Activated T-helper 17 cell treated with anti-CD3 and anti-CD28 coated beads, Interleukin-2, amount 50 U/mL, for 72 hours (primary cell): Measurements from ENCODE around the gene AQP5. TPM values are rescaled to one million over a fixed set of nuclear protein-coding genes. Genes with fewer than 3 reads are reported as not detected.

Experiments
- ATAC-seq: fragments of 150-1000 bp; cut with Tn5 transposase; replicated peaks from 2 replicates; pipeline ENCODE4 v1.10.0; 2021; ENCODE audit warnings: mild to moderate bottlenecking, moderate library complexity
- H3K27ac Mint-ChIP-seq: one replicate; pipeline ENCODE4 v1.8.0; 2022; ENCODE audit warnings: mixed read lengths
- H3K27me3 Mint-ChIP-seq: one replicate; pipeline ENCODE4 v1.8.0; 2022; ENCODE audit warnings: mixed read lengths
- H3K36me3 Mint-ChIP-seq: one replicate; pipeline ENCODE4 v1.8.0; 2022; ENCODE audit warnings: low read depth, mild to moderate bottlenecking, mixed read lengths
- H3K4me1 Mint-ChIP-seq: one replicate; pipeline ENCODE4 v1.8.0; 2022; ENCODE audit warnings: mixed read lengths
- H3K4me3 Mint-ChIP-seq: one replicate; pipeline ENCODE4 v1.8.0; 2022; ENCODE audit warnings: mild to moderate bottlenecking, mixed read lengths
- H3K9me3 Mint-ChIP-seq: one replicate; pipeline ENCODE4 v1.8.0; 2022; ENCODE audit warnings: mixed read lengths
- total RNA-seq, 2 donors: library from RNA; stranded (reverse); gene quantifications; one replicate each; pipeline ENCODE4 v1.2.3, GENCODE V29; 2022

AQP5 gene
- not detected for total RNA-seq

GRCh38 chr12:49961111-49961922, at the start of gene AQP5:
Gene AQP5, plus strand, starts transcription at chr12:49961872. Its CDS starts 146 bp downstream, at chr12:49962018.
- Mint-ChIP-seq H3K27me3 (peaks cover 68% of the 10 kb centered on the region), H3K4me3 (peak within 1 kb of the TSS; percentile 51), H3K36me3 (peaks cover 8% of the 10 kb centered on the region), H3K9me3 (no peaks in the 10 kb centered on the region), H3K4me1 (peaks cover 8% of the 10 kb centered on the region), H3K27ac (no peak within 1 kb of the TSS)
- peak; percentile 18 for ATAC-seq

- H3K36me3 Mint-ChIP-seq = no peaks in the 10 kb centered on the region
- H3K27me3 Mint-ChIP-seq = peaks cover 7% of the 10 kb centered on the region
- no peak for ATAC-seq
- no peak overlapping the region for H3K27ac Mint-ChIP-seq
- no peak overlapping the region for H3K4me3 Mint-ChIP-seq
- no peaks in the 10 kb centered on the region for H3K4me1 Mint-ChIP-seq
- H3K9me3 Mint-ChIP-seq = no peaks in the 10 kb centered on the region
These were observed 49.1 kb upstream of the AQP5 start for GRCh38 chr12:49912345-49913255.

GRCh38 chr12:49916129-49916919, 45.3 kb upstream of the AQP5 start:
- no peak overlapping the region for H3K4me3 Mint-ChIP-seq
- ATAC-seq = no peak
- H3K4me1 Mint-ChIP-seq = no peaks in the 10 kb centered on the region
- no peaks in the 10 kb centered on the region for H3K36me3 Mint-ChIP-seq
- H3K27me3 Mint-ChIP-seq = peaks cover 7% of the 10 kb centered on the region
- no peak overlapping the region for H3K27ac Mint-ChIP-seq
- no peaks in the 10 kb centered on the region for H3K9me3 Mint-ChIP-seq

- Mint-ChIP-seq H3K4me3 (no peak overlapping the region), H3K9me3 (no peaks in the 10 kb centered on the region), H3K27me3 (peaks cover 7% of the 10 kb centered on the region), H3K36me3 (no peaks in the 10 kb centered on the region), H3K4me1 (no peaks in the 10 kb centered on the region), H3K27ac (no peak overlapping the region)
- no peak for ATAC-seq
These were observed 44.4 kb upstream of the AQP5 start for GRCh38 chr12:49917166-49917787.

GRCh38 chr12:49917788-49918173, 43.9 kb upstream of the AQP5 start:
- H3K27ac Mint-ChIP-seq = no peak overlapping the region
- H3K27me3 Mint-ChIP-seq = peaks cover 7% of the 10 kb centered on the region
- no peak for ATAC-seq
- H3K36me3 Mint-ChIP-seq = no peaks in the 10 kb centered on the region
- no peak overlapping the region for H3K4me3 Mint-ChIP-seq
- no peaks in the 10 kb centered on the region for H3K4me1 Mint-ChIP-seq
- H3K9me3 Mint-ChIP-seq = no peaks in the 10 kb centered on the region

- H3K36me3 Mint-ChIP-seq = no peaks in the 10 kb centered on the region
- no peak overlapping the region for H3K4me3 Mint-ChIP-seq
These were observed 41.3 kb upstream of the AQP5 start for GRCh38 chr12:49920241-49920914.

GRCh38 chr12:49920915-49921286, 40.8 kb upstream of the AQP5 start:
- no peaks in the 10 kb centered on the region for H3K4me1 Mint-ChIP-seq
- no peak overlapping the region for H3K27ac Mint-ChIP-seq
- H3K27me3 Mint-ChIP-seq = peaks cover 3% of the 10 kb centered on the region
- H3K36me3 Mint-ChIP-seq = no peaks in the 10 kb centered on the region
- H3K4me3 Mint-ChIP-seq = no peak overlapping the region
- H3K9me3 Mint-ChIP-seq = no peaks in the 10 kb centered on the region
- ATAC-seq = no peak

More at GRCh38 chr12:49920241-49920914, 41.3 kb upstream of the AQP5 start:
- H3K27ac Mint-ChIP-seq = no peak overlapping the region
- no peaks in the 10 kb centered on the region for H3K4me1 Mint-ChIP-seq
- H3K27me3 Mint-ChIP-seq = peaks cover 3% of the 10 kb centered on the region
- no peak for ATAC-seq
- no peaks in the 10 kb centered on the region for H3K9me3 Mint-ChIP-seq

GRCh38 chr12:49921299-49921698, 40.4 kb upstream of the AQP5 start:
- H3K27ac Mint-ChIP-seq = peak overlapping the region; percentile 4
- ATAC-seq = no peak
- H3K4me1 Mint-ChIP-seq = no peaks in the 10 kb centered on the region
- no peak overlapping the region for H3K4me3 Mint-ChIP-seq
- H3K27me3 Mint-ChIP-seq = peaks cover 3% of the 10 kb centered on the region
- no peaks in the 10 kb centered on the region for H3K36me3 Mint-ChIP-seq
- no peaks in the 10 kb centered on the region for H3K9me3 Mint-ChIP-seq

- Mint-ChIP-seq H3K36me3 (no peaks in the 10 kb centered on the region), H3K4me1 (no peaks in the 10 kb centered on the region)
- no peak for ATAC-seq
These were observed 39.7 kb upstream of the AQP5 start for GRCh38 chr12:49921936-49922335.

GRCh38 chr12:49922349-49923034, 39.2 kb upstream of the AQP5 start:
- ATAC-seq = no peak
- Mint-ChIP-seq H3K27me3 (no peaks in the 10 kb centered on the region), H3K4me3 (no peak overlapping the region), H3K36me3 (no peaks in the 10 kb centered on the region), H3K4me1 (no peaks in the 10 kb centered on the region), H3K9me3 (no peaks in the 10 kb centered on the region), H3K27ac (no peak overlapping the region)

More at GRCh38 chr12:49921936-49922335, 39.7 kb upstream of the AQP5 start:
- Mint-ChIP-seq H3K9me3 (no peaks in the 10 kb centered on the region), H3K27ac (peak overlapping the region; percentile 4), H3K27me3 (peaks cover 2% of the 10 kb centered on the region), H3K4me3 (no peak overlapping the region)

- no peak overlapping the region for H3K4me3 Mint-ChIP-seq
- no peaks in the 10 kb centered on the region for H3K27me3 Mint-ChIP-seq
- H3K4me1 Mint-ChIP-seq = no peaks in the 10 kb centered on the region
- H3K36me3 Mint-ChIP-seq = no peaks in the 10 kb centered on the region
- ATAC-seq = no peak
- no peaks in the 10 kb centered on the region for H3K9me3 Mint-ChIP-seq
- H3K27ac Mint-ChIP-seq = no peak overlapping the region
These were observed 38.5 kb upstream of the AQP5 start for GRCh38 chr12:49923035-49923644.

GRCh38 chr12:49923880-49924556, 37.7 kb upstream of the AQP5 start:
- no peaks in the 10 kb centered on the region for H3K27me3 Mint-ChIP-seq
- H3K27ac Mint-ChIP-seq = no peak overlapping the region

More at GRCh38 chr12:49923880-49924556, 37.7 kb upstream of the AQP5 start:
- Mint-ChIP-seq H3K4me3 (no peak overlapping the region), H3K36me3 (no peaks in the 10 kb centered on the region), H3K4me1 (no peaks in the 10 kb centered on the region), H3K9me3 (no peaks in the 10 kb centered on the region)
- ATAC-seq = no peak
